Activated naive CD4-positive, alpha-beta T cell treated with anti-CD3 and anti-CD28 coated beads for 36 hours (primary cell): ENCODE measurements around the gene NANOS3. TPM values are rescaled to one million over a fixed set of nuclear protein-coding genes. Genes with fewer than 3 reads are reported as not detected.

Experiments
- CTCF ChIA-PET: fragments of 350-600 bp; sonication (Branson Sonifier 250); formaldehyde crosslinking; loops from one replicate; lab custom pipeline; 2021; ENCODE audit warnings: antibody characterized with exemption; lab: Charles Lee
- DNase-seq: peaks from one replicate; pipeline ENCODE4 v3.0.0-alpha.2; 2020
- H3K27ac Mint-ChIP-seq: one replicate; pipeline ENCODE4 v1.8.0; 2021; ENCODE audit warnings: mild to moderate bottlenecking, mixed read lengths
- H3K27me3 Mint-ChIP-seq: one replicate; pipeline ENCODE4 v1.8.0; 2021; ENCODE audit warnings: low read depth, mixed read lengths
- H3K36me3 Mint-ChIP-seq: one replicate; pipeline ENCODE4 v1.8.0; 2021; ENCODE audit warnings: low read depth, mixed read lengths
- H3K4me1 Mint-ChIP-seq: one replicate; pipeline ENCODE4 v1.8.0; 2021; ENCODE audit warnings: low read depth, mixed read lengths
- H3K4me3 Mint-ChIP-seq: one replicate; pipeline ENCODE4 v1.8.0; 2021; ENCODE audit warnings: mild to moderate bottlenecking, moderate library complexity, mixed read lengths
- H3K9me3 Mint-ChIP-seq: one replicate; pipeline ENCODE4 v1.8.0; 2021; ENCODE audit warnings: mixed read lengths
- intact Hi-C: fragments of 100-400 bp; cut with micrococcal nuclease; formaldehyde crosslinking; loops from one replicate; pipeline ENCODE4 v1.15.1; 2023
- total RNA-seq, 2 experiments: library from RNA; stranded (reverse); gene quantifications; one replicate each; pipeline ENCODE4 v1.2.3, GENCODE V29; 2021

NANOS3 gene
- total RNA-seq, 2 experiments from 2014 or later: 0.55 to 0.74 TPM

DNA sequence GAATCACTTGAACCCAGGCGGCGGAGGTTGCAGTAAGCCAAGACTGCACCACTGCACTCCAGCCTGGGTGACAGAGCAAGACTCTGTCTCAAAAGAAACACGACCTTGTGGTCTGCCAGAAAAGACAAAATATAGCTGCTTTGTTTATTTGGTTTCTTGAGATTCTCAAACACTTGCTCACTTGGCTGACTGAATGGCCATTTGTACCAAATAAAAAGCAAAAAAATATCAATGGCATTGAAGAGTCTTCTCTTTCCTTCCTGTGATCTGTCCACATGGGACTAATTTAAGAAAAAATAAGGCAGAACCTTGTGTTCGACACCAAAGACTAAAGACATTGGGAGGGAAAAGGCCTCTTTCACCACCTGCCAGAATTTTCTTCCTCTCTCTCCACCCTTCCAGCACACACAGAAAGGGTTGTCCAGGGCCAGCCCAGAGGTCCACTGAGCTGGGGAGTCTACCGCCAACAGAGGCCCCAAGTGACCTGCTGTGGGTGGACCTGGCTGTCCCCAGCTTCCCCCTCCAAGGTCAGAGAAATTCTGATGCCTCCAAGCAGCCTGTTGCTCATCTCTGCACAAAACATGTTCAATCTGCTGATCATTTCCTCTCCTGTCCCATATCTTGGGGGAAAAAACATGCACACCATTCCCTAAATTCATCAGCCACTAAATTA is 23.1 kb downstream of the NANOS3 start:
- Mint-ChIP-seq H3K27ac (no peak overlapping the region), H3K27me3 (no peaks in the 10 kb centered on the region)

DNA sequence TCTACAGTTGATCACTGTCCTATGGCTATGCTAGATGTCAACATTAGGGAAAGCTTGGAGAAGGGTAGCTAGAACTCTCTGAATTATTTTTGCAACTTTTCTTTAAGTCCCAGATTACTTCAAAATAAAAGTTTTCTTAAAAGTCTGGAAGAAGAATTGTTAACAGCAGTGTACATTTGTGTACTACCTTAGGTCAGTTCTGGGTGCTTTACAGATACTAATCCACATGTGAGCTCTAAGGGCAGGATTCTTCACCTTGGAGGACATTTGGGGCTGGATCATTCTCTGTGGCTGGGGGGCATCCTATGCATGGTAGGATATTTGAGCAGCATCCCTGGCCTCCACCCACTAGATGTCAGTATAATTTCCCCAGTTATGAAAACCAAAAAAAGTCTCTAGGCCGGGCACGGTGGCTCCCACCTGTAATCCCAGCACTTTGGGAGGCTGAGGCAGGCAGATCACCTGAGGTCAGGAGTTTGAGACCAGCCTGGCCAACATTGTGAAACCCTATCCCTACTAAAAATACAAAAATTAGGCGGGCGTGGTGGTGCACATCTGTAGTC is 26.1 kb downstream of the NANOS3 start:
- Mint-ChIP-seq H3K27me3 (no peaks in the 10 kb centered on the region), H3K27ac (no peak overlapping the region), H3K4me1 (peaks cover 30% of the 10 kb centered on the region), H3K36me3 (peaks cover 5% of the 10 kb centered on the region), H3K4me3 (no peak overlapping the region), H3K9me3 (peaks cover 1% of the 10 kb centered on the region)
- intact Hi-C loops: loop anchor here (2.0 kb wide), 1 partner anchor 146 kb away; no protein-coding TSS in a partner anchor
- CTCF ChIA-PET: interaction anchor here (0.6 to 1.7 kb wide), 19 partner anchors 17 to 579 kb away, joined by 3 to 8 read pairs (median 4); partner anchors contain the start of genes IL27RA and RFX1
- peak; percentile 58 for DNase-seq

More for the DNA sequence above, 23.1 kb downstream of the NANOS3 start:
- CTCF ChIA-PET: interaction anchor here (1.1 kb wide), 1 partner anchor 18 kb away, joined by 3 read pairs; no protein-coding TSS in a partner anchor
- no peak for DNase-seq
- H3K36me3 Mint-ChIP-seq: peaks cover 2% of the 10 kb centered on the region
- H3K9me3 Mint-ChIP-seq: no peaks in the 10 kb centered on the region
- intact Hi-C loops: no loop called here
- H3K4me3 Mint-ChIP-seq: no peak overlapping the region
- H3K4me1 Mint-ChIP-seq: peaks cover 14% of the 10 kb centered on the region

DNA sequence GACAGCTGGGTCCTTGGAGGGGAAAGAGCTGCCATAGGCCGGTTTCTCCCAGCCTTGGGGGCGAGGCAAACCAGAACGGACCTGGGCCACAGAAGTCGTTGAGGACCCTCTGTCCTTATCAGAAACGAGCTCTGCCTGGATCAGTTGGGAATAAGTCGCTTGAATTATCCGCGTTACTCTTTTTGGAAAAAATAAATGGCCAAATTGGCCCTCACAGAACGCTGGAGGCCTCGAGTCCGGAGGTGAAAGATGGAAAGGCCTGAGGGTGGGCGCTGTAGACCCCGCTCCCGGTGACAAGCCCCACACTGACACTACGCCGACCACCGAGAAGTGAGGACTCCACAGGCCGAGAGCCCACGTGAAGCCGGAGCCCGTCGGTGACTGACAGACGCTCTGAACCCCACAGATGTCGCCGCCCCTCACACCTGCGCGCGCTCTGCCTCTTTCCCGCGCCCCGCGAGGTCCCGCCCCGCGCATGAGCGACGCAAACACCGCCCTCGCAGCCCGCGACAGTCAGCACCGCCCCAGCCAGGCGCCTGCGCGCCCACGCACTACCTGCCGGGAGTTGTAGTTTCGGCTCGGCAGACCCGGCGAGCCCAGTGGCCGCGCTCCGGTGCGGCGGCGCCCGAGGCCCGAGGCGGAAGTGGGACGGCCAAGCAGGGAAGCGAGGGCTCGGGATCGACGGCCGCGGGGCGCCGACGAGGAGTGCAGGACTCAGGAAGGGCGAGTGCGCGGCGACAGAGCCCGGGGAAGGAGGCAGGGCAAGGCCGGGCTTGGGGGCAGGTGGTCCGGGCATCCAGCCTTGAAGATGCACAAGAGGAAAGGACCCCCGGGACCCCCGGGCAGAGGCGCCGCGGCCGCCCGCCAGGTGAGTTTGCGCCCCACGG is 28.9 kb downstream of the NANOS3 start, which contains the start of the genes BRME1 and CC2D1A:
Gene BRME1 (minus strand): TSS at position 484 of the 887 bp plus-strand sequence. CDS start 1,225 bp downstream, outside the sequence.
Gene CC2D1A (plus strand): TSS at position 568 of the 887 bp plus-strand sequence. CDS start 241 bp downstream, at position 809.
- intact Hi-C loops: loop anchor here (1.0 to 5.0 kb wide), 3 partner anchors 25 to 126 kb away; partner anchors contain the start of genes DCAF15 and IL27RA
- DNase-seq: peak; percentile 97
- H3K36me3 Mint-ChIP-seq: peaks cover 11% of the 10 kb centered on the region
- H3K4me3 Mint-ChIP-seq: peak within 1 kb of the TSS; percentile 86
- H3K27me3 Mint-ChIP-seq: no peaks in the 10 kb centered on the region
- CTCF ChIA-PET: interaction anchor here (0.6 to 1.5 kb wide), 6 partner anchors 25 to 193 kb away, joined by 3 to 5 read pairs (median 4); partner anchors contain the start of gene MISP3
- peaks cover 1% of the 10 kb centered on the region for H3K9me3 Mint-ChIP-seq
- peak within 1 kb of the TSS; percentile 88 for H3K27ac Mint-ChIP-seq
- peaks cover 30% of the 10 kb centered on the region for H3K4me1 Mint-ChIP-seq

DNA sequence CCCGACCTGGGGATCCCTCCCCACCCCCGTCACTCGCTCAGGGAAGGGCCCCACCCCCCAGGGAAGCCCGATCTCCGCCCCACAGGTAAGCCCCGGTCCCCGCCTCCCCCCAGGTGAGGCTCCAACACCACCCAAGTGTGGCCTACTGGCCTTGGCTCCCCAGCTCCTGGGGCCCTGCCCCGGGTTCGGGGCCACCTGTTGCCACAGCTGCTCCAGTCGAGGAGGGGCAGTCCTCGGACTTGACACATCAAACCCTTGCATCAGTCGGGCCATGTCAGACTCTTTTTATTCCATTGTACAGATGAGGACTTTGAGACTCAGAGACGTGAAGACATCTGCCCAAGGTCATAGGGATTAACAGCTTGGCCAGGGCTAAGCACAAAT is 29.6 kb downstream of the NANOS3 start:
- H3K4me3 Mint-ChIP-seq: peak overlapping the region; percentile 86
- CTCF ChIA-PET: interaction anchor here (1.0 kb wide), 1 partner anchor 94 kb away, joined by 3 read pairs; no protein-coding TSS in a partner anchor
- no peak overlapping the region for H3K27ac Mint-ChIP-seq
- peaks cover 12% of the 10 kb centered on the region for H3K36me3 Mint-ChIP-seq
- peaks cover 1% of the 10 kb centered on the region for H3K9me3 Mint-ChIP-seq
- H3K27me3 Mint-ChIP-seq: no peaks in the 10 kb centered on the region
- peaks cover 30% of the 10 kb centered on the region for H3K4me1 Mint-ChIP-seq
- intact Hi-C loops: loop anchor here (1.0 to 5.0 kb wide), 3 partner anchors 26 to 126 kb away; partner anchors contain the start of genes DCAF15 and IL27RA
- DNase-seq: peak; percentile 46

DNA sequence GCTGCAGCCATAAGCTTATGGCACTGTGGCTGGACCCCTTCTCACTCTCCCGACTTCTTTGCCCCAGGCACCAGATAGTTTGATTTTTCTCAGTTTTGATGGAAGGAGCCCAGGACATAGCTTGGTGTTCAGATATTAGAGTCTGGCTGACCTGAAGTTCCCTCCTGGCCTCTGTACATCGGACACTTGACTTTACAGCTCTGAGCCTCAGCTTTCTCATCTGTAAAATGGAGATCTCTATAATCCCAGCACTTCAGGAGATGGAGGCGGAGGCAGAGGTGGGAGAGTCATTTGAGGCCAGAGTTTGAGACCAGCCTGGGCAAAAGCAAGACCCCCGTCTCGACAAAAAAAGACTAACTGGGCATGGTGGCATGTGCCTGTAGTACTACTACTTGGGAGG is 30.0 kb downstream of the NANOS3 start:
- H3K4me3 Mint-ChIP-seq: peak overlapping the region; percentile 86
- peaks cover 12% of the 10 kb centered on the region for H3K36me3 Mint-ChIP-seq
- H3K4me1 Mint-ChIP-seq: peaks cover 30% of the 10 kb centered on the region
- intact Hi-C loops: loop anchor here (1.0 to 5.0 kb wide), 3 partner anchors 26 to 125 kb away; partner anchors contain the start of genes DCAF15 and IL27RA
- no peak for DNase-seq
- H3K27me3 Mint-ChIP-seq: no peaks in the 10 kb centered on the region
- peaks cover 1% of the 10 kb centered on the region for H3K9me3 Mint-ChIP-seq
- H3K27ac Mint-ChIP-seq: no peak overlapping the region
- CTCF ChIA-PET: interaction anchor here (1.0 kb wide), 1 partner anchor 94 kb away, joined by 3 read pairs; no protein-coding TSS in a partner anchor

DNA sequence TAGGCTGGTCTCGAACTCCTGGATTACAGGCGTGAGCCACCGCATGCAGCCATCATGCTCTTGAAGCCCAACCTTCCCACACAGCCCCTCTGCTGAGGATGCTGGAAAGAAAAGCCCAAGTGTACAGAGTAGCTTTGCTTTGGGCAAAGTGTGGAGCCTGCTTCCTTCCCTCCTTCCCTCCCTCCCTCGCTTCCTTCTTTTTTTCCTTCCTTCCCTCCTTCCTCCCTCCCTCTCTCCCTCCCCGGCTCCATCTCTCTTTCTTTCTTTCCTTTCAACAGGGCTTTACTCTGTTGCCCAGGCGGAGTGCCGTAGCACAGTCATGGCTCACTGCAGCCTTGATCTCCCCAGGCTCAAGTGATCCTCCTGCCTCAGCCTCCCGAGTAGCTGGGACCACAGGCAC is 31.7 kb downstream of the NANOS3 start:
- intact Hi-C loops: loop anchor here (5.0 kb wide), 1 partner anchor 124 kb away; the partner anchor contains the start of gene IL27RA
- peaks cover 15% of the 10 kb centered on the region for H3K36me3 Mint-ChIP-seq
- CTCF ChIA-PET: no interaction called here
- DNase-seq: no peak
- H3K4me1 Mint-ChIP-seq: peaks cover 25% of the 10 kb centered on the region
- no peak overlapping the region for H3K4me3 Mint-ChIP-seq
- H3K27ac Mint-ChIP-seq: no peak overlapping the region
- peaks cover 1% of the 10 kb centered on the region for H3K9me3 Mint-ChIP-seq
- no peaks in the 10 kb centered on the region for H3K27me3 Mint-ChIP-seq

DNA sequence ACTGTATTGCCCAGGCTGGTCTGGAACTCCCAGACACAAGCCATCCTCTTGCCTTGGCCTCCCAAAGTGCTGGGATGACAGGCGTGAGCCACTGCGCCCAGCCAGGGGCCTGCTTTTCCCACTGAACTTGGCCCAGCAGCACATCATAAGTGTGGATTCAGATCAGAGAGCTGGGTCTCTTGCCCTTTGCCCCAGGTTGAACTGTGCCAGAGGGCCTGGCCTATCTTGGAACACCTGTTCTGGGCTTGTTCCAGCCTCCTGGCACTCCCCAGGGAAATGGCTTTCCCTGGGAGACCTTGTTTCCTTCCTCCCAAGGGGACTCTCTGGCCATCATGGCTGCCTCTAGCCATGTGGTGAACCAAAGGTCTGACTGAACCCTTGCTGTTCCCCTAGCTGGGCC is 32.5 kb downstream of the NANOS3 start:
- intact Hi-C loops: loop anchor here (5.0 kb wide), 1 partner anchor 123 kb away; the partner anchor contains the start of gene IL27RA
- no peak for DNase-seq
- no peaks in the 10 kb centered on the region for H3K27me3 Mint-ChIP-seq
- CTCF ChIA-PET: no interaction called here
- peaks cover 13% of the 10 kb centered on the region for H3K36me3 Mint-ChIP-seq
- no peak overlapping the region for H3K4me3 Mint-ChIP-seq
- H3K4me1 Mint-ChIP-seq: peaks cover 19% of the 10 kb centered on the region
- H3K9me3 Mint-ChIP-seq: peaks cover 1% of the 10 kb centered on the region
- no peak overlapping the region for H3K27ac Mint-ChIP-seq

DNA sequence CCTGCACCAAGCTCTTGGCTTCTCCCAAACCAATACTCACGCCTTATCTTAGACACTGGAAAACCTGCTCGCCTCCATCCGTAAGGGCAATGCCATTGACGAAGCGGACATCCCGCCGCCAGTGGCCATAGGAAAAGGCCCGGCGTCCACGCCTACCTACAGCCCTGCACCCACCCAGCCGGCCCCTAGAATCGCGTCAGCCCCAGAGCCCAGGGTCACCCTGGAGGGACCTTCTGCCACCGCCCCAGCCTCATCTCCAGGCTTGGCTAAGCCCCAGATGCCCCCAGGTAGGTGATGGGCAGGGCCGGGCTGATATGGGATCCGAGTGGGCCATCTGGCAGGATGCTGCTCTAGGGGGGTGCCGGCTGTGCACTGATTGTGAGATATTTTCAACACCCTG is 36.4 kb downstream of the NANOS3 start:
- Mint-ChIP-seq H3K36me3 (peaks cover 12% of the 10 kb centered on the region), H3K27me3 (no peaks in the 10 kb centered on the region), H3K27ac (no peak overlapping the region), H3K9me3 (no peaks in the 10 kb centered on the region), H3K4me3 (no peak overlapping the region), H3K4me1 (no peaks in the 10 kb centered on the region)
- CTCF ChIA-PET: no interaction called here
- intact Hi-C loops: no loop called here
- no peak for DNase-seq

DNA sequence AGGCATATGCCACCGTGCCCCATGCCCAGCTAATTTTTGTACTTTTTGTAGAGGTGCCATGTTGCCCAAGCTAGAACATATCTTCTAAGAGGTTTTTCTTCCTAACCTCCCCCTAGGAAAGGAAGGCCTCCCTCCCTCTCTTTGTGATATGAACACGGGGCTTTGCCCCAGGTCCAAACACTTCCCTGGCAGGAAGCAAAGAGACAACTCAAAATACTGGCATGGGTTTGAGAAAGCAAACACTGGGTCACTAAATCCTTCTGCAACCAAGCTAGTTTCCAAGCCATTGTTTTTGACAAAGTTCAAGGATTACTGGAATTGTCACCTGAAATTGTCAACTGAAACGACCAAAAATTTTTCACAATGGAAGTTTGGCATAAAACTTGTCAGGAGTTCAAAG is 37.8 kb downstream of the NANOS3 start:
- no peak for DNase-seq
- intact Hi-C loops: no loop called here
- H3K27me3 Mint-ChIP-seq: no peaks in the 10 kb centered on the region
- no peaks in the 10 kb centered on the region for H3K4me1 Mint-ChIP-seq
- H3K27ac Mint-ChIP-seq: no peak overlapping the region
- CTCF ChIA-PET: no interaction called here
- H3K36me3 Mint-ChIP-seq: peaks cover 11% of the 10 kb centered on the region
- no peak overlapping the region for H3K4me3 Mint-ChIP-seq
- H3K9me3 Mint-ChIP-seq: no peaks in the 10 kb centered on the region

DNA sequence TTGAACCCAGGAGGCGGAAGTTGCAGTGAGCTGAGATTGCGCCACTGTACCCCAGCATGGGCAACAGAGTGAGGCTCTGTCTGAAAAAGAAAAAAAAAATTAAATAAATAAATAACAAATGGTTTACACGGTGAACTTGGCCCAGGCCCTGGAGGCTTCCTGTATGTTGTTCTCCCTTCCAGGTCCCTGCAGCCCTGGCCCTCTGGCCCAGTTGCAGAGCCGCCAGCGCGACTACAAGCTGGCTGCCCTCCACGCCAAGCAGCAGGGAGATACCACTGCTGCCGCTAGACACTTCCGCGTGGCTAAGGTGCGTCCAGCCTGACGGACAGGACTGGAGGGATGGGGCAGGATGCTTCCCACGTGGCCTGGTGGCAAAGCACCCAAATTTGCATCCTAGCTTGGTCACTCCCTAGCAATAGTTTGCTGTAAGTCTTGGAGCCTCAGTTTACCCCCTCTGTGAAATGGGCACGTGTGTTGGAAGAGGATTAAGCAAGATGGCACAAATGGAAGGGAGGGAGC is 41.0 kb downstream of the NANOS3 start:
- no peak overlapping the region for H3K4me3 Mint-ChIP-seq
- DNase-seq: no peak
- H3K9me3 Mint-ChIP-seq: peaks cover 4% of the 10 kb centered on the region
- no peak overlapping the region for H3K27ac Mint-ChIP-seq
- CTCF ChIA-PET: interaction anchor here (0.6 kb wide), 1 partner anchor 153 kb away, joined by 3 read pairs; no protein-coding TSS in a partner anchor
- intact Hi-C loops: no loop called here
- no peaks in the 10 kb centered on the region for H3K4me1 Mint-ChIP-seq
- peaks cover 30% of the 10 kb centered on the region for H3K36me3 Mint-ChIP-seq
- H3K27me3 Mint-ChIP-seq: no peaks in the 10 kb centered on the region

DNA sequence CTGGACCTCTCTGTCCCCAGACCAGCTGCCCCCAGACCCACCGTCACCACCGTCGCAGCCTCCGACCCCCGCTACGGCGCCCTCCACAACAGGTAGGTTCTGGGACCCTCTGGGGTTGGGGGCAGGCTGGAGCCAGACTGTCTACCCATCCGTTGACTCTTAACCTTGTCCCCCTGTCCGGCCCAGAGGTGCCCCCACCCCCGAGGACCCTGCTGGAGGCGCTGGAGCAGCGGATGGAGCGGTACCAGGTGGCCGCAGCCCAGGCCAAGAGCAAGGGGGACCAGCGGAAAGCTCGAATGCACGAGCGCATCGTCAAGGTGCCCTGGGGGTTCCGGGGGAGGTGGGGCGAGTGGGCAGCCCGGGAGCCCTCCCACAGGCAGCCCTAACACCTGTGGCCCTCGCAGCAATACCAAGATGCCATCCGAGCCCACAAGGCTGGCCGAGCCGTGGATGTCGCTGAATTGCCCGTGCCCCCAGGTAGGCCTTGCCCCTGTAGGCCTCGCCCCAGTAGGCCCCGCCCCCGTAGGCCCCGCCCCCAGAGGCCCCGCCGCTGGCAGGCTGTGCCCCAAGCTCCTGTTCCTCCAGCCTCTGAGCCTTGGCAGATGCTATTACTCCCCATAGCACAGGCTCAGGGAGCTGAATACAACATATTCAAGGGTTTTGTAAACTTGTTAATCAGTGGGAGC is 41.9 kb downstream of the NANOS3 start:
- no peaks in the 10 kb centered on the region for H3K4me1 Mint-ChIP-seq
- intact Hi-C loops: no loop called here
- CTCF ChIA-PET: interaction anchor here (0.6 kb wide), 1 partner anchor 152 kb away, joined by 3 read pairs; no protein-coding TSS in a partner anchor
- no peak overlapping the region for H3K4me3 Mint-ChIP-seq
- H3K27ac Mint-ChIP-seq: no peak overlapping the region
- H3K9me3 Mint-ChIP-seq: peaks cover 4% of the 10 kb centered on the region
- no peaks in the 10 kb centered on the region for H3K27me3 Mint-ChIP-seq
- DNase-seq: no peak
- peaks cover 35% of the 10 kb centered on the region for H3K36me3 Mint-ChIP-seq
